A549 (cell line): ENCODE measurements around the gene UGT1A9.

Source experiments
- MAFK ChIP-seq: fragments of 450-650 bp; IDR thresholded peaks from 2 replicates; pipeline ENCODE4 v1.6.1; 2014; ENCODE audit not compliant: partially characterized antibody
- TF ChIP-seq, protein P1 (sequence below): fragments of >200 bp; sonication (Bioruptor Twin); formaldehyde crosslinking; IDR thresholded peaks from 3 replicates; pipeline ENCODE4 v1.5.1; 2016

DNA sequence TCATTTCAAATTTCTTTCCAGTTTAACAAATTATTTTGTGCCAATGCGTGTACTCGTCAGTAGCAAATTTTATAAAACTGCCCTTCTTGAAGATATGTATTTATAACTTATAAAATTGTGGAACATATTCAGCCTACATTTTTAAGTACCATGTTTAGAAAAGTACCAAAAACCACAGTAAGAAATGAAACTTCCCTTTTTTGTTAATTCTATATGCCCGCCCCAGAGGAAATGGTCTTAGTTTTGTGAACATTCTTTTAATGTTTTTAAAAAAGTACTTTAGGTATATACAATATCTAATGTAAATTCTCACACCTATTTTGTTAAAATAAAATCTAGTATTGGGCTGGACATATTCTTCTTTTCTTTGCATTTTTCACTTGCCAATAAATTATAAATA is 1.2 kb downstream of the UGT1A9 start:
- no peak for TF ChIP-seq MAFK
- TF ChIP-seq, protein P1, sequence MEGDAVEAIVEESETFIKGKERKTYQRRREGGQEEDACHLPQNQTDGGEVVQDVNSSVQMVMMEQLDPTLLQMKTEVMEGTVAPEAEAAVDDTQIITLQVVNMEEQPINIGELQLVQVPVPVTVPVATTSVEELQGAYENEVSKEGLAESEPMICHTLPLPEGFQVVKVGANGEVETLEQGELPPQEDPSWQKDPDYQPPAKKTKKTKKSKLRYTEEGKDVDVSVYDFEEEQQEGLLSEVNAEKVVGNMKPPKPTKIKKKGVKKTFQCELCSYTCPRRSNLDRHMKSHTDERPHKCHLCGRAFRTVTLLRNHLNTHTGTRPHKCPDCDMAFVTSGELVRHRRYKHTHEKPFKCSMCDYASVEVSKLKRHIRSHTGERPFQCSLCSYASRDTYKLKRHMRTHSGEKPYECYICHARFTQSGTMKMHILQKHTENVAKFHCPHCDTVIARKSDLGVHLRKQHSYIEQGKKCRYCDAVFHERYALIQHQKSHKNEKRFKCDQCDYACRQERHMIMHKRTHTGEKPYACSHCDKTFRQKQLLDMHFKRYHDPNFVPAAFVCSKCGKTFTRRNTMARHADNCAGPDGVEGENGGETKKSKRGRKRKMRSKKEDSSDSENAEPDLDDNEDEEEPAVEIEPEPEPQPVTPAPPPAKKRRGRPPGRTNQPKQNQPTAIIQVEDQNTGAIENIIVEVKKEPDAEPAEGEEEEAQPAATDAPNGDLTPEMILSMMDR = no peak
